Measurements from ENCODE around the gene OBSCN.

Gene OBSCN

DNA sequence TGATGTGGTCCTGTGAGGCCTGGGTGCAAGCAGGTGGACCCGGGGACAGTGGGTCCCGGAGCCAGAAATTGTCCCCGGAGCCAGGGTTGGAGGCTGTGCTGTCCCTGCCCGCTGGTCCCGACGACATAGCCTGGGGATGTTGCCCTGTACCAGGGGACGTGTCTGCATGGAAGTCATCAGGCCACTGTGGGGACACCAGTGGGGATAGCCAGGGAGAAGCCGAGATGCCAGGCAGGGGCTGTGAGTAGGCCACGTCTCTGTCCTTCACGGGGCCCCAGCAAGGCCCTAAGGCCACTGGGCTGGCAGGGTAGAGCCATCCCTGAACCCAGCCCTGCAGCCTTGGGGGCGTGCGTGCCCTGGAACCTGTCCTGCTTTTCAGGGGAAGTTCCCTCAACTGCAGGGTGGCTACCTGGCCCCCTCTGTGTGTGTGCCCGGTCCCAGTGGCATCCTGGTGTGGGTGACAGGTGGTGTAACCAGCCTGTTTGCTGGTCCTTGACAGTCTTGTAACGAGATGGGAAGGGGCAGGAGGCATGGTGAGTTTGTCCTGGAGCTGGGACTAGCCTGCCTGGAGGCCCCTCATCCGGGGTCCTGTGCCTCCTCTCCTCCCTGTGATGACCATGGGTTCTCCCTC is 73.2 kb downstream of the OBSCN start:
- no peak for DNase-seq (ENCODE audit: low read depth, low spot score)
- no peak overlapping the region for H3K4me3 ChIP-seq (ENCODE audit: low read length)

DNA sequence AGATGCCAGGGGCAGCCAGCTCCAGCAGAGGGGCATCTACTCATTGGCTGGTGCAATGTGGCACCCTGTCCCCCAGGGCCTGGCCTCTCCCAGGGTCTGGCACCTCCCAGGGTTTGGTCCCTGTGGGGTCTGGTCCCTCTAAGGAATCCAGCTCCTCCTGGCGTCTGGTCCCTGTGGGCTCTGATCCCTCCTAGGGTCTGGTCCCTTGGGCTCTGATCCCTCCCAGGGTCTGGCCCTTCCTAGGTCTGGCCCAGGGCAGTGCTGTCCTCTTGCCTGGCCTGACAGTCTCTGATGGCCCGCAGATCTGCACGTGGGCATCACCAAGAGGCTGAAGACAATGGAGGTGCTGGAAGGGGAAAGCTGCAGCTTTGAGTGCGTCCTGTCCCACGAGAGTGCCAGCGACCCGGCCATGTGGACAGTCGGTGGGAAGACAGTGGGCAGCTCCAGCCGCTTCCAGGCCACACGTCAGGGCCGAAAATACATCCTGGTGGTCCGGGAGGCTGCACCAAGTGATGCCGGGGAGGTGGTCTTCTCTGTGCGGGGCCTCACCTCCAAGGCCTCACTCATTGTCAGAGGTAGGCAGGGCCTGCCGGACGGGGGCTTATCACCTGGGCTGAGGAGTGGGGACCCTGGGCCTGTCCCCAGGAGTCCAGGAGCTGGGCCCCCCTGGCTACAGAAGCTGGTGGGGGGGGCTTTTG is 73.9 kb downstream of the OBSCN start:
- DNase-seq (ENCODE audit: low read depth, low spot score) = no peak
- H3K4me3 ChIP-seq (ENCODE audit: low read length) = no peak overlapping the region

DNA sequence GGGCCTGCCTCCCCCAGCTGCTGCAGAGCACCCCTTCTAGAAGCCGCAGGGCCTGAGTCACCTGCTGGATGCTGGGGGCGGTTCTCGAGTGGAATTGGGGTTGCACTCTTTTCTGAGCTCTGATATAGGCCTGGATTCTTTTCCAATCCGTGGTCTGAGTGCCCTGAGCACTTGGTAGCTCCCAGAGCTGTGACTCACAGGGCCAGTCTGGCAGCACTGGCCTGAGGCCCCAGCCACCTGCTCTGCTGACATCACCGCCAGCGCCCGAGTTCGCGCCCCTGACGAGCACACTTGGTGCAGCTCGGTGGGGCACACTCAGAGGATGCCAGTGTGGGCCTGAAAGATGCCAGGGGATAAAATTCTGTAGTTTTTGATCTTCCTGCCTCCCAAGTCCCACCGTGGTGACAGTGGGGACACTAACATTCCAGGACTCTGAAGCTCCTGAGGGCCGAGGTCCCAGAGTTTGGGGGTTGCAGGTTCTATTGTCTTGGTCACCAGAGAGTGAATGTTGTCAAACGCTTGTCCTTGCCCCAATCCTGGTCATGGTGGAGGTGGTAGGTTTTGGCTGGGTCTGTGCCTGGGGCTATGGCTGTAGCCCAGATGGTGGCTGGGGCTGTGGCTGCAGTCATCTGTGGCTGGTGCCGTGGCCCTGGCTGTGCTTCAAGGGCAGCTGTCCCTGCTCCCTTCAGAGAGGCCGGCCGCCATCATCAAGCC is 74.6 kb downstream of the OBSCN start:
- H3K4me3 ChIP-seq (ENCODE audit: low read length) = no peak overlapping the region
- DNase-seq (ENCODE audit: low read depth, low spot score) = no peak

DNA sequence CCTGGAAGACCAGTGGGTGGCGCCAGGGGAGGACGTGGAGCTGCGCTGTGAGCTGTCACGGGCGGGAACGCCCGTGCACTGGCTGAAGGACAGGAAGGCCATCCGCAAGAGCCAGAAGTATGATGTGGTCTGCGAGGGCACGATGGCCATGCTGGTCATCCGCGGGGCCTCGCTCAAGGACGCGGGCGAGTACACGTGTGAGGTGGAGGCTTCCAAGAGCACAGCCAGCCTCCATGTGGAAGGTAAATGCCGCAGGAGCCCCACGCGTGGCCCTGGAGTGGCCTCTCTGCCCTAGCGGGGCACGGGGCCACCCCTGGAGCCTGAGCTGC is 75.2 kb downstream of the OBSCN start:
- no peak overlapping the region for H3K4me3 ChIP-seq (ENCODE audit: low read length)

DNA sequence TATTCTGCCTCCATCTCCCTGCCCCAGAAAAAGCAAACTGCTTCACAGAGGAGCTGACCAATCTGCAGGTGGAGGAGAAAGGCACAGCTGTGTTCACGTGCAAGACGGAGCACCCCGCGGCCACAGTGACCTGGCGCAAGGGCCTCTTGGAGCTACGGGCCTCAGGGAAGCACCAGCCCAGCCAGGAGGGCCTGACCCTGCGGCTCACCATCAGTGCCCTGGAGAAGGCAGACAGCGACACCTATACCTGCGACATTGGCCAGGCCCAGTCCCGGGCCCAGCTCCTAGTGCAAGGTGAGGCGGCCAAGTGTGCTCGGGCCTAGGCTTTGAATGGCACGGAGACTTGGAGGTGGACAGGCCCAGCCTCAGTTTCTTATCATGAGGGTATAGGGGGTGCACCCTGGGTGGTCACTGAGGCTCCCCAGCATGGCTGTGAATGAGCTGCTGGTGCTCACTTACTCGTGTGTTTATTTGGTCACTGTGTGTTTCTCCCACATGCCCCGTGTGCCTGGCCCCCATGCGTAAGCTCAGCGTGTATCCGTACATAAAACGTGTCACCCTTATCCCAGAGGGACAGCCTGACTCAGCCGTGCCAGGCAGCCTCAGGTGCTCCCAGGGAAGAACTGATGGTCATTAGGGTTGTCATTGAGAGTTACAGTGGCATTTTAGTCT is 75.8 kb downstream of the OBSCN start:
- no peak overlapping the region for H3K4me3 ChIP-seq (ENCODE audit: low read length)
- DNase-seq (ENCODE audit: low read depth, low spot score) = no peak

More for the DNA sequence above, 75.2 kb downstream of the OBSCN start:
- DNase-seq (ENCODE audit: low read depth, low spot score) = no peak

DNA sequence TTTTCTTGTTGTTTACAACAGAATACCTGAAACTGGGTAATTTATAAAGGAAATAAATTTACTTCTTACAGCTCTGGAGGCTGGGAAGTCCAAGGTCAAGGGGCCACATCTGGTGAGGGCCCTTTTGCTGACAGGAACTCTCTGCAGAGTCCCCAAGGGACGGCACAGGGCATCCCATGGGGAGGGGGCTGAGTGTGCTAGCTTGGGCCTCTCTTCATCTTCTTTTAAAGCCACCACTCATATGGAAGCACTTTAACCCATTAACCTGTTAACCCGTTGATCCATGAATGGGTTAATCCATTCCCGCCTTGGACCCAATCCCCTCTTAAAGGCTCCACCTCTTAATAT is 76.3 kb downstream of the OBSCN start:
- no peak for DNase-seq (ENCODE audit: low read depth, low spot score)
- H3K4me3 ChIP-seq (ENCODE audit: low read length) = no peak overlapping the region

DNA sequence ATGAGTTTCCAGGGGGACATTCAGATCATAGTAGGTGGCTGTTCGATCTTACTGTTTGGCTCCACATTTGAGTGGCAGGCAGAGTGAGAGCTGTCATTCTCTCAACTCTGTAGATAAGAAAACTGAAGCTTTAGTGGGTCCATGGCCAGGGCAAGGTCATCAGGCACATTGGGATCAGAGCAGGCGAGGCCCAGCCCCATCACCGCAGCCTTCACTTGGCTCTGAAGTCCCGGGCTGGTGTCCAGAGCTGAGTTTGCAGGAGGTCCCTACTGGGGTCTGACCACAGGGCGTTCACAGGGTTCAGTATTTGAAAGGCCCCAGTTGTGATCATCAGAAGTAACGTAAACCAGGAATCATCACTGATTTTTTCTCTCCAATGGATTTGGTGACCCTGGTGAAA is 76.7 kb downstream of the OBSCN start:
- no peak overlapping the region for H3K4me3 ChIP-seq (ENCODE audit: low read length)
- no peak for DNase-seq (ENCODE audit: low read depth, low spot score)

DNA sequence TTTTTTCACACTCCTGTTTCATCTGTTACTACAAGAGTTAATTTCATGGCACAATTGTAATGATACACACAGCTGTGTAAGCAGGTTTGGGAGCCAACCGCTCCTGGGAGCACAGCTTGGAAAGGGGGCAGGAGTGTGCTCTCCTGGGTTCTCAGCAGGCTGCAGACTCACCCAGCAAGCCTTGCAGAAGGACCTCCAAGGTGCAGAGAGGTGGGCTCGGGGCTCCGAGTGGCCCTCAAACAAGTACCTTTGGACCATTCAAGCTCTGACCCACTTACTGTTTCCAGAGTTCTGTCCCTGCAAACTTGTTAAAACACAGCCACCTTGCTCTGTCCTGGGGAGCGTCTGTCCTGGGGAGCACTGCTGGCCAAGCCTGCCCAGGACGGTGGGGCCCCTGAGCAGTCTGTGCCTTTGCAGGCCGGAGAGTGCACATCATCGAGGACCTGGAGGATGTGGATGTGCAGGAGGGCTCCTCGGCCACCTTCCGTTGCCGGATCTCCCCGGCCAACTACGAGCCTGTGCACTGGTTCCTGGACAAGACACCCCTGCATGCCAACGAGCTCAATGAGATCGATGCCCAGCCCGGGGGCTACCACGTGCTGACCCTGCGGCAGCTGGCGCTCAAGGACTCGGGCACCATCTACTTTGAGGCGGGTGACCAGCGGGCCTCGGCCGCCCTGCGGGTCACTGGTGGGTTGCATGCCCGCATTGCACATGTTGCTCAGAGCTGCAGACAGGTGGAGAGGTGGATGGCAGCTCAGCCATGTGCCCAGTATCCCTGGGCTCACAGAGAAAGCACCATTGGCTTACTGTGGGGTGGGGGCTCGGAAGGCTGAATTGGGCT is 78.0 kb downstream of the OBSCN start:
- no peak for DNase-seq (ENCODE audit: low read depth, low spot score)
- H3K4me3 ChIP-seq (ENCODE audit: low read length) = no peak overlapping the region

DNA sequence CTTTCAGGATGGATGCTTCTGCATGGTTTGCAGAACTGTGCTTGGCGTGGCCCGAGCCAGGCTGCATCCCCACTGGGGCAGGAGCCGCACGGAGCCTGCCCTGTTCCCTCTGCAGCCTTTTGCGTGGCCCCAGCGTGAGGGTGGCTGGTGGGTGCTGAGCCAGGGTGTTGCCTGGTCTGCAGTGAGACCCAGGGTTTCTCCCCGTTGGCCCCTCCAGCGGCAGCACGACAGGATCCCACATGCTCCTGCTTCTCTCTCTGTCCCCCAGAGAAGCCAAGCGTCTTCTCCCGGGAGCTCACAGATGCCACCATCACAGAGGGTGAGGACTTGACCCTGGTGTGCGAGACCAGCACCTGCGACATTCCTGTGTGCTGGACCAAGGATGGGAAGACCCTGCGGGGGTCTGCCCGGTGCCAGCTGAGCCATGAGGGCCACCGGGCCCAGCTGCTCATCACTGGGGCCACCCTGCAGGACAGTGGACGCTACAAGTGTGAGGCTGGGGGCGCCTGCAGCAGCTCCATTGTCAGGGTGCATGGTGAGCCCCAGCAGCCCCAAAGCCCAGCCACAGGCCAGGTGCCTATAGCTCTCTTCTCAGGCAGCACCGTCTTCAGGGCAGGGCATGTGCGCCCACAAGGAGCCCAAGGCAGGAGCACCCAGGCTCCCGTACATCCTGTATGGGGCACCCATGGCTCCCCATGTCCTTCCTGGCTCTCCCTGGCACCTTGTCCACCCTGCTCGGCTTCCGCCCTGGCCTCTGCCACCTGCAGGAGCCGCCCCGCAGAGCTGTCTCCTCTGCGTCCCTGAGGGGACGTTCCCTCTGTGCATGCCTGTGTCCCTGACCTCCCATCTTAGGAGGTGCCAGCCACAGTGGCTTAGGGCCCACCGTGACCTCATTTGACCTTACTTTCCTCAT is 78.9 kb downstream of the OBSCN start:
- no peak overlapping the region for H3K4me3 ChIP-seq (ENCODE audit: low read length)
- no peak for DNase-seq (ENCODE audit: low read depth, low spot score)

DNA sequence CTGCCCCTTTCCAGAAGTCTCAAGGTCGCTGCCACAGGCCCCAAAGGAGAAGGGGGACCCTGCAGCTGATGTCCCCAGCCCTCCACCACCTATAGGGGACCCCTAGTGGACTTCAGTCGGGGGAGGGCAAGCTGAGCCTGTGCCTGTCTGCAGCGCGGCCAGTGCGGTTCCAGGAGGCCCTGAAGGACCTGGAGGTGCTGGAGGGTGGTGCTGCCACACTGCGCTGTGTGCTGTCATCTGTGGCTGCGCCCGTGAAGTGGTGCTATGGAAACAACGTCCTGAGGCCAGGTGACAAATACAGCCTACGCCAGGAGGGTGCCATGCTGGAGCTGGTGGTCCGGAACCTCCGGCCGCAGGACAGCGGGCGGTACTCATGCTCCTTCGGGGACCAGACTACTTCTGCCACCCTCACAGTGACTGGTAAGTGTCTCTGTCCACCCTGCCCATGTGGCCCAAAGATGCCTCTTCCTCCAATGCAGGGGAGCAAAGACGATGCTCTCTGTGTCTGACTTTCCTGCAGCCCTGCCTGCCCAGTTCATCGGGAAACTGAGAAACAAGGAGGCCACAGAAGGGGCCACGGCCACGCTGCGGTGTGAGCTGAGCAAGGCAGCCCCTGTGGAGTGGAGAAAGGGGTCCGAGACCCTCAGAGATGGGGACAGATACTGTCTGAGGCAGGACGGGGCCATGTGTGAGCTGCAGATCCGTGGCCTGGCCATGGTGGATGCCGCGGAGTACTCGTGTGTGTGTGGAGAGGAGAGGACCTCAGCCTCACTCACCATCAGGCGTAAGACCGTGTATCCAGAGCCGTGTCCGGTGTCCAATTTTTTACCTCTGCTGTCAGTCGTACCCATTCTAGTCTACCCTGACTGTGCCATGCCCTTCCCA is 79.9 kb downstream of the OBSCN start:
- DNase-seq (ENCODE audit: low read depth, low spot score) = no peak
- H3K4me3 ChIP-seq (ENCODE audit: low read length) = no peak overlapping the region

DNA sequence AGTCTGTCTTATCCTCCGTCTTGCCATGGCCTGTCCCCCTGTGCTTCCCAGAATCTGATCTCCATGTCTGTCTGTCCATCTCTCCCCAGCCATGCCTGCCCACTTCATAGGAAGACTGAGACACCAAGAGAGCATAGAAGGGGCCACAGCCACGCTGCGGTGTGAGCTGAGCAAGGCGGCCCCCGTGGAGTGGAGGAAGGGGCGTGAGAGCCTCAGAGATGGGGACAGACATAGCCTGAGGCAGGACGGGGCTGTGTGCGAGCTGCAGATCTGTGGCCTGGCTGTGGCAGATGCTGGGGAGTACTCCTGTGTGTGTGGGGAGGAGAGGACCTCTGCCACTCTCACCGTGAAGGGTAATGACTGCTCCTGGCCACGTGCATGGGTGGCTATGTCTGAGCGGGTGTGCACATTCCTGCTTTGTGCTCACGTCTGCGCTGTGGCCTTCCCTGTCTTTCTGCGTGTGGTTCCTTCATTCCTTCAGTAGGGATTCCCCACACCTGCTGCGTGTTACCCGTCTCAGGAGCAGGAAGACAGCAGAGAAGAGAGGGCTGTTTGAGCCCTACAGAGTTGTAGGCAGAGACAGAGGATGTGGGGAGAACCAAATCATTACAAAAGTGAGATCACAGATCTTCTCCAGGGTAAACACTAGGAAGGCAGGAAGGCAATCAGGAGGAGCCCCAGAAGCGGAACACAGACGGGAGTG is 80.8 kb downstream of the OBSCN start:
- H3K4me3 ChIP-seq (ENCODE audit: low read length) = no peak overlapping the region
- DNase-seq (ENCODE audit: low read depth, low spot score) = no peak

DNA sequence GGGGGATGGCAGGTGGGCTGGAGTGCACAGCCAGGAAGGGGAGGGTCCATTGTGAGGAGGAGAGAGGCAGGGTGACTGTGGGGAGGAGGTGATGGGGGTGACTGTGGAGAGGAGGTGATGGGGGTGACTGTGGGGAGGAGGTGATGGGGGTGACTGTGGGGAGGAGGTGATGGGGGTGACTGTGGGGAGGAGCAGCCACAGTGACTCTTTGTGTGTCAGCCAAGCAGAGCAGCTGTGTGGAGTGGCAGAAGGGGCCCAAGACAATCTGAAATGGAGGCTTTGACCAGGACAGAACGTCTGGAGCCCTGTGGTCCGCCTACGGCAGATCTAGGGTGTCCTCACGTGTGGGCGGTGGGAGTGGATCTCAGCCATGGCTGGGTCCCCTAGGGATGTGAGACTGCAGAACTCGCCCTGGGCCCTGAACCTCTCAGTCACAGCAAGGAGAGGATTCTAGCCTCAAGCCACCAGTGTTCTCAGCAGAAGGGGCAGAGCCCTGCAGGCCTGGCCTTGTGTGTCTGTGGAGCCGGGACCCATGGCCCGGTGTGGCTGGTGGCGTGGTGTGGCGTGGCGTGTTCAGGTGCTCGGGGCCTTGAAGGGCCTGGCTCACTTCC is 81.5 kb downstream of the OBSCN start:
- no peak overlapping the region for H3K4me3 ChIP-seq (ENCODE audit: low read length)
- no peak for DNase-seq (ENCODE audit: low read depth, low spot score)

DNA sequence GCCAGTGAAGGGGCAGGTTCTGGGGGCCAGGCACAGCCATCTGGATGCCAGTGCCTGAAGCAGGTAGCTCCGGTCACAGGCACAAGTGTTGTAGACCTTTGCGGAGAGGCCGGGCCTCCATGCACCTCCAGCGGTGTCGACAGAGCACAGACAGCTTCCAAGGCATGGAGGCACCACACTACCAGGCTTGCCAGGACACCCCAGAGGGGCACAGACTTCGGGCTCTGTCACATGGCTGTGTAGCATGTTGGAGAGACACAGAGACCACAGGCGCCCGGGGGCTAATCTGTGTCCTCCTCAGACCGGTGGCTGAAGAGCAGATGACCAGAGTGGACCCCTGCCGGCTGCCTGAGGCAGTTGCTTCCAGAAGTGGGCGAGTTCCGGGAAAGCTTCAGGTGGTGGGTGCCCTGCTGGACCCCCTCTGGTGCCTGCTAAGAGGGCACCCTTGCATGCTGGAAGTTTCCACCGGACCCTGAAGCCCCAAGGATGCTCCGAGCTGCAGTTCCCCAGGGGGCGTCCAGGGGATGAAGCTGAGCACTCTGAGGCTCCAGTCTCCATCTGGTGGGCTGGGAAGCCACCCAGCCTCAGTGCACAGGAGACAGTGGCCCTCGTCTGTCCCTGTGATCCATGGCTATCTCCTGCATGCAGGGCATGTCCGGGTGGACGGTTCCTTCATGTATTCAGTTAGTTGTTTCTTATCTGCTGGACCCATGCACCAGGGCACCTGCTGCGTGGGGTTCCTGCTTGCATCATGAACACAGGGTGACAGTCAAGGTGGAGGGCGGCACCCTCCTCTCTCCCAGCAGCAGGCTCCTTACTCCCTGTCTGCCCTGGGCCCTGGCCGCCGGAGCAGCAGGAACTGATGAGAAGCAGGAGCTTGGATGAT is 82.4 kb downstream of the OBSCN start:
- no peak for DNase-seq (ENCODE audit: low read depth, low spot score)
- no peak overlapping the region for H3K4me3 ChIP-seq (ENCODE audit: low read length)

DNA sequence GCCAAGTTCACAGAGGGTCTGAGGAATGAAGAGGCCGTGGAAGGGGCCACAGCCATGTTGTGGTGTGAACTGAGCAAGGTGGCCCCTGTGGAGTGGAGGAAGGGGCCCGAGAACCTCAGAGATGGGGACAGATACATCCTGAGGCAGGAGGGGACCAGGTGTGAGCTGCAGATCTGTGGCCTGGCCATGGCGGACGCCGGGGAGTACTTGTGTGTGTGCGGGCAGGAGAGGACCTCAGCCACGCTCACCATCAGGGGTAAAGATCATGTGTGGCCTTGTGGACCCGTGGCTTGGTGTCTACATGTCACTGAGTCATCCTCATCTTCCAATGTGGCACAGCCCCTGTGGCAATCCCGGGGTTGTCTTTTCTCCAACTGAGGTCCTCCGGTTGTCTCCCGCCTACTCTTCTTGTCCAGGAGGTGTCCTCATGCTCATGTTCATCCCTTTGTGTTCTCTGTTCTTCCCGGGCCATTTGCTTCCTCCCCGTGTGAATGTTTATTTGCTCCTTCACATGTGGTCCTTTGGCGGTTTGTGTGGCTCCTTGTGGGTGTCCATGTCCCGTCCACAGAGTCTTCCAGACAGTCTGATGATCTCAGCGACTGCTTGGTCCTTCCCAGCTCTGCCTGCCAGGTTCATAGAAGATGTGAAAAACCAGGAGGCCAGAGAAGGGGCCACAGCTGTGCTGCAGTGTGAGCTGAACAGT is 84.2 kb downstream of the OBSCN start:
- DNase-seq (ENCODE audit: low read depth, low spot score) = no peak
- no peak overlapping the region for H3K4me3 ChIP-seq (ENCODE audit: low read length)

DNA sequence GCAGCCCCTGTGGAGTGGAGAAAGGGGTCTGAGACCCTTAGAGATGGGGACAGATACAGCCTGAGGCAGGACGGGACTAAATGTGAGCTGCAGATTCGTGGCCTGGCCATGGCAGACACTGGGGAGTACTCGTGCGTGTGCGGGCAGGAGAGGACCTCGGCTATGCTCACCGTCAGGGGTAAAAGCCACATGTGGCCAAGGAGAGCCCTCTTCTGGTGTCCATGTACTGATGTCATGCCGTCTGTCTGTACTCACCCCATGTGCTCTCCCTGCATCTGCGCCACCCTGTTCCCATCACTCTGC is 84.7 kb downstream of the OBSCN start:
- DNase-seq (ENCODE audit: low read depth, low spot score) = no peak
- no peak overlapping the region for H3K4me3 ChIP-seq (ENCODE audit: low read length)
